Gastrocnemius medialis (tissue), 4 donors: Measurements from ENCODE around the gene CCL4.

Experiments
- CTCF ChIP-seq, 5 experiments: fragments of 450-650 bp in 3 of 5; fragments of 200-600 bp in 2 of 5; sonication (generic) in 2 of 5; IDR thresholded peaks in 4 of 5; conservative IDR thresholded peaks in 1 of 5; 1 replicate in 4 of 5; 2 replicates in 1 of 5; pipeline ENCODE4 v1.5.1; 2016 to 2019; ENCODE audit warnings: antibody characterized with exemption in 5 of 5, mild to moderate bottlenecking in 3 of 5, moderate library complexity in 3 of 5
- POLR2A ChIP-seq, 2 donors: fragments of 450-650 bp; IDR thresholded peaks; one replicate each; pipeline ENCODE4 v1.6.1; 2017; ENCODE audit warnings: antibody characterized with exemption in 2 of 2, mild to moderate bottlenecking in 2 of 2, moderate library complexity in 2 of 2

- TF ChIP-seq POLR2A (IDR thresholded peaks at IDR 0.05), result no peak
- no peak for TF ChIP-seq CTCF (IDR thresholded peaks at IDR 0.05 in 4 of 5, conservative IDR thresholded peaks at IDR 0.05 in 1 of 5)
Measured at GRCh38 chr17:36153895-36154610, 50.4 kb downstream of the CCL4 start.
